GM23338 (cell line): ENCODE results near the gene ZCCHC18. TPM values are rescaled to one million over a fixed set of nuclear protein-coding genes. Genes with fewer than 3 reads are reported as not detected.

ENCODE experiments used
- ATAC-seq: fragments of 200-7000 bp; cut with Tn5 transposase; 3 replicates; pipeline ENCODE4 v1.9.1; 2020
- DNase-seq: peaks from one replicate; pipeline ENCODE4 v3.0.0-alpha.2; 2015; ENCODE audit warnings: low spot score
- H2AFZ ChIP-seq: fragments of 200-600 bp; sonication (generic); 2 replicates; pipeline ENCODE4 v1.8.0; 2016; ENCODE audit warnings: antibody characterized with exemption, mild to moderate bottlenecking, moderate library complexity
- H3F3A ChIP-seq: fragments of 200-600 bp; sonication (generic); replicated peaks from 2 replicates; pipeline ENCODE4 v1.8.0; 2017; ENCODE audit warnings: antibody characterized with exemption, mixed run types, low read depth
- H3K27ac ChIP-seq: fragments of 200-600 bp; sonication (generic); 2 replicates; pipeline ENCODE4 v1.6.1; 2016; ENCODE audit warnings: low read depth
- H3K27me3 ChIP-seq: fragments of 200-600 bp; sonication (generic); 2 replicates; pipeline ENCODE4 v1.8.0; 2016; ENCODE audit warnings: mild to moderate bottlenecking, mixed run types, moderate library complexity; ENCODE audit not compliant: insufficient read depth
- H3K36me3 ChIP-seq: fragments of 200-600 bp; sonication (generic); 2 replicates; pipeline ENCODE4 v1.8.0; 2016; ENCODE audit warnings: mild to moderate bottlenecking; ENCODE audit not compliant: insufficient read depth
- H3K4me1 ChIP-seq: fragments of 200-600 bp; sonication (generic); 2 replicates; pipeline ENCODE4 v1.8.0; 2016; ENCODE audit warnings: mild to moderate bottlenecking, moderate library complexity; ENCODE audit not compliant: insufficient read depth
- H3K4me2 ChIP-seq: fragments of 200-600 bp; sonication (generic); 2 replicates; pipeline ENCODE4 v1.7.1; 2017; ENCODE audit warnings: mixed run types
- H3K4me3 ChIP-seq: fragments of 200-600 bp; sonication (generic); 2 replicates; pipeline ENCODE4 v1.6.1; 2016; ENCODE audit warnings: mixed run types
- H3K79me2 ChIP-seq: fragments of 200-600 bp; sonication (generic); replicated peaks from 2 replicates; pipeline ENCODE4 v1.8.0; 2017; ENCODE audit warnings: mild to moderate bottlenecking; ENCODE audit not compliant: insufficient read depth
- H3K9me2 ChIP-seq: fragments of 200-600 bp; sonication (generic); 2 replicates; pipeline ENCODE4 v1.8.0; 2017; ENCODE audit not compliant: insufficient read depth
- H4K20me1 ChIP-seq: fragments of 200-600 bp; sonication (generic); replicated peaks from 2 replicates; pipeline ENCODE4 v1.8.0; 2017; ENCODE audit warnings: mild to moderate bottlenecking; ENCODE audit not compliant: insufficient read depth
- H3K27ac Mint-ChIP-seq: 2 replicates; pipeline ENCODE4 v1.8.0; 2020; ENCODE audit warnings: inconsistent platforms, mild to moderate bottlenecking, moderate library complexity, mixed read lengths
- H3K27me3 Mint-ChIP-seq: 3 replicates; pipeline ENCODE4 v1.8.0; 2022; ENCODE audit warnings: low read depth, mild to moderate bottlenecking, moderate library complexity, mixed read lengths, inconsistent platforms; ENCODE audit not compliant: insufficient read depth, poor library complexity
- H3K36me3 Mint-ChIP-seq: 3 replicates; pipeline ENCODE4 v1.8.0; 2021; ENCODE audit warnings: low read depth, mild to moderate bottlenecking, inconsistent platforms, moderate library complexity, mixed read lengths
- H3K4me1 Mint-ChIP-seq: 3 replicates; pipeline ENCODE4 v1.8.0; 2020; ENCODE audit warnings: mild to moderate bottlenecking, inconsistent platforms, mixed read lengths
- H3K4me3 Mint-ChIP-seq: 3 replicates; pipeline ENCODE4 v1.8.0; 2021; ENCODE audit warnings: moderate library complexity, mild to moderate bottlenecking, inconsistent platforms, mixed read lengths
- H3K9me3 Mint-ChIP-seq: 3 replicates; pipeline ENCODE4 v1.8.0; 2020; ENCODE audit warnings: moderate library complexity, mild to moderate bottlenecking, inconsistent platforms, mixed read lengths
- CREB1 ChIP-seq: fragments of 250-450 bp; sonication (Bioruptor Pico); IDR thresholded peaks from 2 replicates; pipeline ENCODE4 v1.5.0; 2020; ENCODE audit warnings: low read depth, mild to moderate bottlenecking, moderate library complexity
- ETS1 ChIP-seq: IDR thresholded peaks from 2 replicates; pipeline ENCODE4 v1.6.1; 2016; ENCODE audit warnings: antibody characterized with exemption
- EZH2phosphoT487 ChIP-seq: fragments of 200-600 bp; sonication (generic); IDR thresholded peaks from one replicate; pipeline ENCODE4 v1.8.1; 2018; ENCODE audit warnings: antibody characterized with exemption; ENCODE audit not compliant: unreplicated experiment
- NANOG ChIP-seq: IDR thresholded peaks from 2 replicates; pipeline ENCODE4 v1.6.1; 2016; ENCODE audit warnings: antibody characterized with exemption, borderline replicate concordance
- POLR2AphosphoS5 ChIP-seq: IDR thresholded peaks from 2 replicates; pipeline ENCODE4 v1.6.1; 2016; ENCODE audit warnings: antibody characterized with exemption, low read depth
- ZNF331 ChIP-seq: fragments of 250-450 bp; sonication (Bioruptor Pico); IDR thresholded peaks from 2 replicates; pipeline ENCODE4 v1.5.0; 2020; ENCODE audit warnings: low read depth, mild to moderate bottlenecking, moderate library complexity
- ZNF462 ChIP-seq: fragments of 250-450 bp; sonication (Bioruptor Pico); IDR thresholded peaks from 2 replicates; pipeline ENCODE4 v1.5.0; 2020; ENCODE audit warnings: mild to moderate bottlenecking, moderate library complexity
- polyA plus RNA-seq: library from polyadenylated mRNA; unstranded; fragments of >200 nt; fragmentation: Nextera tagmentation; extraction: Ambion mirVana; gene quantifications from 2 replicates; pipeline ENCODE4 v1.2.1, GENCODE V29; 2016
- total RNA-seq: library from RNA; depleted of rRNA; stranded (reverse); fragments of >200 nt; shearing (Covaris generic); gene quantifications from 2 replicates; pipeline ENCODE4 v1.2.3, GENCODE V29; 2014; rRNA removed

The ZCCHC18 gene
- total and polyA plus RNA-seq, 2 experiments from 2014 or later: 4.4 to 4.9 TPM

- H3K9me3 Mint-ChIP-seq: no peaks in the 10 kb centered on the region
Observed at GRCh38 chrX:104156630-104157529, 44.6 kb downstream of the ZCCHC18 start, which contains the start of gene SLC25A53. SLC25A53 (minus strand) TSS chrX:104157009; CDS start chrX:104105257, 51,752 bp downstream.

More at GRCh38 chrX:104156630-104157529, 44.6 kb downstream of the ZCCHC18 start, which contains the start of gene SLC25A53:
- Mint-ChIP-seq H3K36me3 (no peaks in the 10 kb centered on the region), H3K27ac (peak within 1 kb of the TSS; percentile 99), H3K4me3 (peak within 1 kb of the TSS; percentile 94), H3K27me3 (no peaks in the 10 kb centered on the region), H3K4me1 (no peaks in the 10 kb centered on the region)
- Histone ChIP-seq H3F3A (no peaks in the 10 kb centered on the region), H4K20me1 (no peaks in the 10 kb centered on the region), H3K4me2 (peak within 1 kb of the TSS; percentile 85), H3K27ac (peak within 1 kb of the TSS; percentile 98), H3K36me3 (no peaks in the 10 kb centered on the region), H3K4me3 (peak within 1 kb of the TSS; percentile 59), H3K4me1 (no peaks in the 10 kb centered on the region; the same call in 1 of the 2 replicates), H3K79me2 (no peaks in the 10 kb centered on the region), H3K27me3 (no peaks in the 10 kb centered on the region), H2AFZ (peak within 1 kb of the TSS; percentile 66; the same call in 1 of the 2 replicates), H3K9me2 (no peaks in the 10 kb centered on the region)
- ATAC-seq (peak; percentile 95), DNase-seq (peak; percentile 86)
- no peak for TF ChIP-seq ZNF462 (CRISPR knock-in tag)
- TF ChIP-seq ZNF331 (CRISPR knock-in tag): no peak
- TF ChIP-seq NANOG: no peak
- peak; percentile 64; the same call in 1 of the 2 replicates for TF ChIP-seq ETS1
- TF ChIP-seq CREB1 (CRISPR knock-in tag): peak; percentile 96
- no peak for TF ChIP-seq EZH2phosphoT487
- TF ChIP-seq POLR2AphosphoS5: no peak

Other genes starting within 250 kb of the ZCCHC18 start
- gene TMSB15B, start 149.9 kb upstream of the ZCCHC18 start, total RNA-seq: 6.8 and 14.3 TPM in 2 replicates
- gene TMSB15B, start 149.9 kb upstream of the ZCCHC18 start, polyA plus RNA-seq: 32.8 and 35.3 TPM in 2 replicates
- 0.35 TPM in 1 of 2 replicates, not detected in the other for gene H2BW1, start 98.8 kb upstream of the ZCCHC18 start, total RNA-seq
- gene H2BW1, start 98.8 kb upstream of the ZCCHC18 start, polyA plus RNA-seq: not detected in 2 replicates
- gene H2BW2, start 72.6 kb upstream of the ZCCHC18 start, total RNA-seq: not detected in 2 replicates
- 0.16 and 0.61 TPM in 2 replicates for gene H2BW2, start 72.6 kb upstream of the ZCCHC18 start, polyA plus RNA-seq
- gene TMSB15C, start 36.3 kb upstream of the ZCCHC18 start, total RNA-seq: 3.9 and 5.8 TPM in 2 replicates
- gene TMSB15C, start 36.3 kb upstream of the ZCCHC18 start, polyA plus RNA-seq: 1.0 and 1.1 TPM in 2 replicates
- gene SLC25A53, start 44.5 kb downstream of the ZCCHC18 start, total RNA-seq: 2.2 and 3.7 TPM in 2 replicates
- gene SLC25A53, start 44.5 kb downstream of the ZCCHC18 start, polyA plus RNA-seq: 2.4 and 3.7 TPM in 2 replicates
- gene FAM199X, start 53.9 kb downstream of the ZCCHC18 start, total RNA-seq: 16.1 and 18.7 TPM in 2 replicates
- gene FAM199X, start 53.9 kb downstream of the ZCCHC18 start, polyA plus RNA-seq: 9.1 and 11.0 TPM in 2 replicates
- not detected in 2 replicates for gene ESX1, start 142.4 kb downstream of the ZCCHC18 start, total RNA-seq
- not detected in 2 replicates for gene ESX1, start 142.4 kb downstream of the ZCCHC18 start, polyA plus RNA-seq